Measurements from ENCODE around the gene MARCHF11.

Gene MARCHF11

DNA sequence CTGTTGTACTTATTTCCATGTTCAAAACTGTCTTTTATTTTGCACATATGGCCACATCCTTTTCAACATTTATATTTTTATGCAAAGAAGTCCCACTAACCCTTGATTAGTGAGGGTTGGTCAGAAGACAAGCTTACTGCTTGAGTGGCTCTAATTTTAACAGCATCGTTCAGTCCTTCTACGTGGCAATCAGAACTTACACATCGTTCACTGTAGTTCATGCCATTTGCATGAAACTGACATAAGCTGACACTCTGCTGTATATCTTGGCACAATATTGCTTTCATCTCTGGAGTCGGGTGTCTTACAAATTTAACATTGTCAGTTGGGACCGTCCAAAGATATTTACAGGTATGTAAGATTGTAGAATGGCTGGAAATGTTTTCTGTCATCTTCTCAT is 50.6 kb downstream of the MARCHF11 start:
- no peak for DNase-seq

DNA sequence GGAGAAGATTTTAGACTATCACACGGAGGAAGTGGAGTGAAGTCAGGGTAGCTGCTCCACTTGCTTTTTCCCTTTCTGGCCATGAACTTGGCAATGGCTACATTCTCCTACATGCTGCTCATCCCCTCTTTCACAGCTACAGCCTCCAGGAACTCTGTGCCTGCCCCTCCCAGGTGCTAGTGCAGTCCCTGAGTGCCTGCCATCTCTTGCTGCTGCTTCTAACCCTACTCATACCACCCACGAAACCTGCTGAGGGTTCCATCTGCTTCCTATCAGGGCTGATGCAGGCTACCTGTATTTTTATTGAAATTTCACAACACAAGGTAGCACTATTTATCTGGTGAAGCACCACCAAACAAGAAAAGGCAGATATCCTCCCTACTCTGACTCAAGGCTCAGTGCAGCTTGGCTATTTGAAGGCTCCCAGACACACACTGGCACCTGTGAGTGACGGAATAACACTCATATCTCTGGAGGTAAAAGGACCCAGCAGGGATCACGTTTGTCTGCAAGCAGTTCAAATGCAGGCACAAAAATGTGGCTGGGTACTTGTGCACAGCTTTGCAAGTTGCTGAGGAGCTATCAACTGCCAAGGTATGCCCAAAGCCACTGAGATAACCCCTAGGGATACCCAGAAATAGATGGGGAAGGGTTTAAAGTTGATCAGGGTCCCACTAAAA is 51.6 kb downstream of the MARCHF11 start:
- no peak for DNase-seq

DNA sequence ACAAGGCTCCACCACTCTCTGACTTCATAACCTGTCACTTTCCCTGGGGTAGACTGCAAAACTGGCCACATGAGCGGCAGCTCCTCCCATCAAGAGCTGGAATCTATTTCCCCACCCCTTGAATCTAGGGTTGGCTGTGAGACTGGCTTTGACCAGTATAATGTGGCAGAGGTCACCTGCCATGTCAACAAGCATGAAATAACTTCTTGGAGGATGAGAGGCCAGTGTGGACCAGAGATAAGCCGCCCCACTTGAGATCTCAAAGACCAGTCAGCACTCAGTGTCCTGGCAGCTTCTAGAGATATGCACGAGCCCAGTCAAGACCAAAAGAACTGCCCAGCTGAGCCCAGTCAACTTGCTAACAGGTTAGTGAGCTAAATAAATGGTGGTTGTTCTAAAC is 59.0 kb downstream of the MARCHF11 start:
- no peak for DNase-seq

DNA sequence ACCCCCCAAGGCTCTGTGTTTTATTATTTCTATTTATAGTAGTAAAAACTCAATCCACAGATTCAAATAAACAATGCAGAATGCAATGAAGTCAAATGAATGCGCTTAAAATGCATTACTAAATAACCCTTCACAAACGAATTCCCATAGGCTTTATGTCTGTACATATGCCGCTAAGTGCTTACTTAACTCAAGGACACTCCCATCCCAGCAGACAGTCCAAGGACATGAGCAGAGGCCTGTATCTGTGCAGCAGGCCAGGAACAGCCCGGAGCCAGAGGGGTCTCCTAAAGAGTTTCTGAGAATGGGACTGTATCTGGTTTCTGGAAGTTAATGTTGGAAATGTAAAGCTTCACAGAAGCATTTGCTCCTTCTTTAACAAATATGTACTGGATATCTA is 59.8 kb downstream of the MARCHF11 start:
- no peak for DNase-seq

DNA sequence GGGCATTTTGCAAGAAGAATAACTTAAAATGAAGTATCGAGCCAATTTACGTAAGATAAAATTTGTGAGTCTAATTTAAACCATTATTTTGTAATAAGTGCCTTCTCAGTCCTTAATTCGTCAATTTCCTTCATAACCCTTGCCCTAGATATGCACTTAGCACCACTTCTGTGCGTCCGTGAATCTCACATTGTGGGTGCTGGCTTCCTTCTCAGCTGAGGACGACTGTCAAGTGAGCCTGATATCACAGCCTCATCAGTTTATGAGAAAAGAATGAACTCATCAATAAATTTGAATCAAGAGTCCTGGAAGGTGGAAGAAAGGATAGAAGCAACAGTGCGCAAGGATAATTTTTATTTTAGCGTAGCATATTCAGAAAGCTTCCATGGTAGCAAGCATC is 64.5 kb downstream of the MARCHF11 start:
- no peak for DNase-seq

DNA sequence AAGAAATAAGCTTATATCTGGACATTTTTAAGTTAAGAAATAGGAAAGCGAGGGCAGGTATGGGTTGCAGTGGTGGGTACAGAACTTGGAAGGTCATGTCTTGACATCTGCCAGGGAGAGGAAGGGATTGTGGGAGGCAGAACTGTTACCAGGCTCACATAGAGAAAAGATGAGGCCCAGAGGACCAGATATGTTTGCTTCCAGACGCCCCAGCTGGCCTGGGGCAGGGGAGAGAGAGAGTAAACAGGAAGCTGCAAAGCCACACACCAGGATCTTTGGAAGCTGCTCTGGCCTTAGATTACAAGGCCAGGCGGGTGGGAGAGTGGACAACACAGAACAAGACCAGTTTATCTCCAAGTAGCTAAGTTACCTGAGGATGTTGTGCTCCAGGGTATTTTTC is 71.2 kb downstream of the MARCHF11 start:
- DNase-seq, result no peak

DNA sequence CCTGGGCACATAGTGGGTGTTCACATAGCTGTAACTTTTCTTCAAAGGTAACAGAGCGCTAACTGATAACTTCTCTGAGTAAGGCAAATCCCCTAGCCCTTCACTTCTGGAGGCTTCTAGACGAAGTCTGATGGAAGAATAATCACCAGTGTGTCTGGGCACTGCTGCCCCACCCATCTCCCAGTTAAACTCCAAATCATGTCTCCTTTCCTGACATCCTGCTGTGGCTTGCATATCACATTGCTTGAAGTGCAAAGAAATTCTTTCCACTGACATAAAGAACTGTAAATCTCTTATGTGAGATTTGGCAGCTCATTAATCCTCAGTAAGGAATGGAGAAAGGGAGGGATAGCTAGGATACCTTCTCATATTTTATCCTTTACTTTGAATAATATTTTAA is 74.6 kb downstream of the MARCHF11 start:
- DNase-seq, result no peak

DNA sequence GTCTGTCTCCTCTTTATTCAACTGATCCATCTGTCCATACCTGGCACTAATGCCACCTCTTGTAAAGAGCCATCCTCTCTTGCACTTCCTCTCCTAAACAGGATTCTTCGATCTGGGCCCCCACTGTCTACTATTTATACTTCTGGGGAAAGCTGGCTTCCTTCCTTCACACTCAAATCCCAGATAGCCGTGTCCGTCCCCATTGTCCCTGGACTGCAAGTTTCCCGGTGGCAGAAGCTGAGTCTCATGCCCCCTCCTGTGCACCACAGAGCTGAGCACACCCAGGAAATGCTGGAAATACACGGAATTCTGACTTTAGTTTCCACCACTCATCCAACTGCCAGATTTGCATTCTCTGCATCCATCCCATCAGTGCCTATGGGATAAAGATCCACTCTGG is 84.0 kb downstream of the MARCHF11 start:
- DNase-seq, result no peak

DNA sequence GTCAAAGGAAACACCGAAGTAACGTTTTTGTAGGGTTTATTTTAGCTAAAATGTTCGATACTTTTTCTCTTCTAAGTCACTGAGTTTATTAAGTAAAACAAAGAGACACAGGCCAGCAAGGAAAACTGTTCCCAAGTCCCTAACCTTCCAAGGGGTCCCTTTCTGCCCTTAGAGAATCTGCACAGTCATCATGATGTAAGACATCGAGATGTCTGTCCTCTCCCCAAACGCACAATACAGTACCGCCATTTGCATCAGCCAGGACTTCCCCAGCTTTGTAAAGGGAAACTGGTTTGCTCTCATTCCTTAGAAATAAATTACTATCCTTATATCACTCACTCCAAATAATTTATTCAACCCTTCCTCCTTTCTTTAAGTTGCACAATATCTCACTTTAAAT is 89.3 kb downstream of the MARCHF11 start:
- DNase-seq, result no peak

DNA sequence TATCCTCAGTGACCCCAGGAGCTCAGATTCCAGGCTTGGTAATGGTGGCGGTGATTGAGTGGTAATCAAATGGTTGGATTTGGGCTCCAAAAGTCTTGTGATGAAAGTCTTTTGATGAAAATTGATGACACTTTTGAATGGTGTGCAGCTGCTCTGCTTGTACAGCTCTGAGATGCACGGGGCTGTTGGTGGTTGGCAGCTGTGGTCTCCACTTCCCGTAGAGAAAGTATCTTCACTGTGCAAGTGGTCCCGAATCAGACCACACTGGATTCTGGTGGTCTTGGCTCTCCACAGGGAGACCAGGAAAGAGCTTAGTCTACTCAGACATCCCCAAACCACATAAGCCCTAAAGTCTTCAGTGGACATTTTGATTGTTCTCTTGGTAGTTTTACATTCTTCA is 96.6 kb downstream of the MARCHF11 start:
- no peak for DNase-seq

DNA sequence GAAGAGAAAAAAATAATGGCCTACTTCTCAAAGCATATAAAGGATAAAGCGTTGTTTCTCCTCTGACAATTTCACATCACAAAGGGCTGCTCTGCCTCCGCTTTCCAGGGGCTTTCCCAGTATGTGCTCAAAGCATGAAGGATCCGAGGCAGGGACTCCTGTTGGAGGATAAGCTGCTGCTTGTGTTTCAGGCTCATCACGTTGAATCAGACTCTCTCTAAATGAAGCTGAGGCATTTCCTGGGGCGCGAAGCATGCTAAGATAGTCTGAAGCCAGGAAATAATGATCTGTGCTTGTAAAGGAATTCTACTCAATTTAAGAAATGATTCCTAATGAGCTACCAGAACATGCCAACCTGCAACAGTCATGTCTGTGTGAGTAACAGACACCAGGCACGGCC is 97.5 kb downstream of the MARCHF11 start:
- DNase-seq, result no peak

DNA sequence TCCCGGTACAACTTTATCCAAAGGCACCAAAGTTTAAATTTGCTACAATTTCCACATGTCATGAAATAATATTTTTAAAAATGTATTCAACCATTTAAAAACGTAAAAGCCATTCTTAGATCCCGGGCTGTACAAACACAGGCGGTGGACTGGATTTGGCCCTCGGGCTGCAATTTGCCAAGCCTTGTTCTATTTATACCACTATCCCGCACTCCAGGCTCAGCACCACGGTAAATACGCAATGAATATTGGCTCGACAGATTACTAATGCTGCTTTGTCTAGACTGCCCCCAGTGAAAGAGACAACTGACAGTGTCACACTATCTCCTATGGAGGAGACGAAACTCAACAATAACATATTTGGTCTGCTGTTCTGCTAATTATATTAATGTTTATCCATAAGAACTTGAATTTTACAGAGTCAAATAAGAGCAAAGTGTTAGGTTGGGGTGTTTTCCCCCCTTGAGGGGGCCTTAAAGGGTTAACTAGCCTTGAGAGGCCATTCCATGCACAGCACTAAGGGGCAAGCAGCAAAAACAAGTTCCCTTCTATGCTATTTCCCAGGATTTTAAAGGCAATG is 98.1 kb downstream of the MARCHF11 start:
- DNase-seq, result no peak

DNA sequence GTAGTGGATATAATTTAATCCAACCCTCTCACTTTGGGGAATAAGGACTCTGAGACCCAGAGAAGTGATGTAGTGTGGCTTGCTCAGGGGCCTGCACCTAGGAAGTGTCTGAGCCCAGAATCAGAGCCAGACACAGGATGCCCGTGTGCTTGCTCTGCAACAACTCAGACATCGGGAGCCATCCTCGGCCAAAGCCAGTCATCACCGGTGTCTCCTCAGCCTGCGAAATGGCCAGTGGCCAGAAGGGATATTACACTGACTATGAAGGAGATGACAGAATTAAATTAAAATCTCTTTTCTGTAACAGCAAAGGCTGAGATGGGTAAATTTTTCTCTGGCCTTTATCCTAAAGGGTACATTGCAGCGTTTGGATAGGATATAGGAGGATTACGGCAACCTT is 102.9 kb downstream of the MARCHF11 start:
- DNase-seq, result no peak

DNA sequence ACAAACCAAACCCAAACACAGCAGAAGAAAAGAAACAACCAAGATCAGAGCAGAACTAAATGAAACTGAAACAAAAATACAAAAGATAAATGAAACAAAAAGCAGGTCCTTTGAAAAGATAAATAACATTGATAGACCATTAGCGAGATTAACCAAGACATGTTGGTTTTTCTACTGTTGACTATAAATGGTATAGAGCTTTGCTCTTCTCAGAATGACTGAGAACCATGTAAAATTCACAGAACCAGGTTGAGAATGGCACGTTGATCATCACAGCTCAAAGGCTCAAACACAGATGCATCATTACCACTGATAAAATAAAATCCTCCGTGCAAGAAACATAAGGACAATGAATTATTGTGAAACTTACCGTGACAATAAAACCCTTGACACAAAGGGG is 105.2 kb downstream of the MARCHF11 start:
- no peak for DNase-seq

DNA sequence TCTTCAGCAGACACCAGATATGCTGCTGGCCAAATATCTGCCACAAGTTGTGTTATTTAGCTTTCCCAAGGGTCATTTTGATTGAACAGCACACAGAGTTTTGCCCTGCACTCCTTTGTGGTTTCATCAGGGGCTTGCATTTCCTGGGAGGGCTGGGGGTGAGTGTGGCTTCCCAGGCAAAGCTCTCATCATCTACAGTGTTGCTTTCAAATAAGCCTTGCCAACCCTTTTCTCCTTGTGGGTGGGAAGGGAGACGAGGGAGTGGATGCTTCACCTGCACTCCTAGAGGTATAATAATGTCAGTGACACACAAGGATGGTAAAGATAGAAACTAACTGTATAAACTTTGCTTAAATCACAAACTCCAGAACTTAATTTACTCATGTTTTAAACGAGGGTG is 107.0 kb downstream of the MARCHF11 start:
- DNase-seq, result no peak

DNA sequence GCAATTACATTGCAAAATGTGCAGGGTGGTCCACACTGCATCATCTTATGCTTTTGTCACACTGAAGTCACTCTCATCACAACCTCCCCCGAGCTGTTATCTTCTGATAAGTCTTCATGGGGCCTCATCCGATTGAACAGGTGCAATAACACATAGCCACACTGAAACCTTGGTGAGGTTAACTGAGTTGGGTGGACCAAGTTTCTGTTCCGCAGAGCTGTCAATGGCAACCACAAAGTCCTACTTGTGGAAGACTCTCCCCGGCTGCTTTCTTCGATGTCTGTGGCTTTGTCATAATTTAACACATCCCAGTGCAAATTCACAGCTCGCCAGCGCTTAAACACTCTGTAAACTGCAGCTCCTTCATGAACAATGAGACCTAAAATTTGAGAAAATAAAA is 112.2 kb downstream of the MARCHF11 start:
- DNase-seq, result no peak

DNA sequence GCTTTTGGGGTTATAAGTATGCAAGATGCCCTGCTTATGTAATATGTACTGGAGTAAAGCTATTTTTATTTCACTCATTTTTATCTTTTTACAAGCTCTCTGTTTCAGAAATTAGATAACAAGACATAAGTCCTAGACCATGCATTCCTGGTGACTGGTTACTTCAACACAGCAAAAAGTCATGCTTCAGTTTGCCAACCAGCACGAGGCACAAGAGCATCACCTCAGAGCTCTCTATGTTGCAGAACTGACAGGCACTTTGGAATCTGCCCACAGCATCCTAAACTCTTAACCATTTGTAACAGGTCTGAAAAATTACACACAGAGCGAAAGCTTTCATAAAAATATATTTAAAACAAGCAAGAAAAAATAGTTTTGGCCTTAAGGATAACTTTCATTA is 112.8 kb downstream of the MARCHF11 start:
- DNase-seq, result no peak

DNA sequence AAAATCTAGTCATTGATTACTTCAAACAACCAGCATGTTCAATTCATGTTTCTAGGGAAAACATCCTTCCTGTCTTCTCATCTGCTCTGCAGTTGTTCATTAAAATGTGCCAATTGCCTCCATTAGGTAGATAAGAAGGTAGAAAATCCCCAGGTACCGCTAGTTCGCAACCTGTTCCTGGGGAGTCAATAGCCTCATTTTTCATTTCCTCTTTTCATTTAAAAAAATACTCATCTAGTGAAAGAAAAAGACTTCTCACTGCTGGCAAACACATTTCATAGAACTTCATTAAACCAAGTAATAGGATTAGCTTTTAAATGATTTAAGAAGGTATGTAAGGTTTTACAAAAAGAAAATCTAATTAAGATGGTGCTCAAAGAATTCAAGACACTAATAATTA is 113.3 kb downstream of the MARCHF11 start:
- DNase-seq, result no peak

DNA sequence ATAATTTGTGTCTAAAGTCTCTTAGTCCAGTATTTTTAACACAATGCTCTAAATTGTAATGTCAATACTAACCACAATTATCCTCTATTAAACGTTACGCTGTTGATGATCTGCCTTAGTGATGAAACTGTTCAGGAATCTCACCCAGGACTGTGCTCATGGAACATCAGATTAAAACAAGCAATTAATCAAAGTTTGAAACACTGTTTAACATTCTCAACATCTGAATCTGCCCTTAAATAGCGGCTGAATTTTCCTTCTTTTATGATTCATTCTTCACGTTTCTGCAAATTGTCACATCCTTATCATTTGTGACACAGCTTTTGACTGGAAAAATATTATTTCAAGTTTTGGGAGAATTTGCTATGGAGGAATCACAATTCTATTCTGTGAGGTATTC is 113.8 kb downstream of the MARCHF11 start:
- DNase-seq, result no peak

DNA sequence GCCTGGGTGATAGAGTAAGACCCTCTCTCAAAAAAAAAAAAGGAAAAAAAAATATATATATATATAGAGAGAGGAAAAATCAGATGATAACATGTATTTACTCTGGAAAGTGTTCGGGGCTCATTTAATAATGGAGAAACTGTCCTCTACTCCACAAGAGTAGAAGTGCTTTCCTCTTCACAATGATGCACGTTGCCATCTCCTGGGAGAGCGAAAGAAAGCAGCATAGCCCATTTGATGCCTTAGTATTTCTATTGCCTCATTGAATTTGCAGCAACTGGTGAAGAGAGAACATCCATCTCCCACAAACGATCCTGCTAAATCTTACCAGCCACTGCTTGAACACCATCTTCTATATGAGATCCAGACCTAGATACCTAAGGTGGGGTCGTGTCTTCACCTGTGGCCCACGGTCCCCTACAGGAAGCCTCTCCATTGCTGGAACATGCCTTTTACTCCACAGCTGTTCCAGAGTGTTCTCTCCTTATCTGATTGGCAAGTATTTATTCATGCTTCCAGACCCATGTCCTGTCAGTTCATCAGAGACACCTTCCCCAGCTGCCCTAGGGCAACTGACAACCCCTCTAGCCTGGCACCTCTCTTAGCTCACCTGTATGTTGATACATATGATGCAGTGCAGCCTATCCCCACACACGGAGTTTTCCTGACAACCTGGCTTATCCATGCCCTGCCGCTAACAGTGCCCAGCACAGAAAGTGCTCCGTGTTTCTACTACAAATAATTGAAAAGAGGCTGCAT is 115.3 kb downstream of the MARCHF11 start:
- no peak for DNase-seq

DNA sequence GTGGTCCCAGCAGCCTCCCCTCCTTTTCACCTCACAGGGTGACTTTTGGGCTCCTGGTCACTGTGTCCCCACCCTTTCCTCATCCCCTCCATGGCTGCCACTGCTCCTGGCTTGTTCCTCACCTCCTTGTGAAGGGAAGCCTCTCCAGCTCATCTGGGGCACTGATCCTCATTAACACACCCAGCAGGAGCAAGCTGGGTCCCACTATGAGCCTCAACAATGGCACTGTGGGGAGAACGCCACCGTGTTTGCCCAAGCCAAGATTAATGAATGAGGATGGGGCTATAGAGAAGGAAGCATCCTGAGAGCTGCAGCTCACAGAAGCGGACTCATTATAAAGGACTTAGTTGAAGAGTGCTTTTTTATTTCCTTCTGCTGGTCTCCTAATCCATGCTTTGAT is 118.4 kb downstream of the MARCHF11 start:
- DNase-seq, result no peak

DNA sequence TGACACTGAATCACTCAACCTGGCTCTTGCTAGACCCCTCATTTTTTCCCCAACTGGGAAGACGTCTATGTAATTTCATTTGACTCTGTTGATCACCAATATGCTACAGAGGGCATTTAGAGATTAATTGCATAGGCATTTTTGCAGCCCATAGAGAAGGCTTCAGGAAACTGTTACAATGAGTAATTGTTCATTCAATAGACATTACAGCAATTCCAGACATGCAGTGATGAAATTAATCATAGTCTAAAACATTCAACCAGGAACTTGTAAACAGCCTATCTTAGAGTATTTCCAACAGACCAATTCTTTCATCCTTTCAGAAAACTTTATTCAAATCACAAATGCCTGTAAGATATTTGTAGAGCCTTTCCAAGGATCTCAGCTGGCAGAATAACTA is 122.3 kb downstream of the MARCHF11 start:
- no peak for DNase-seq

DNA sequence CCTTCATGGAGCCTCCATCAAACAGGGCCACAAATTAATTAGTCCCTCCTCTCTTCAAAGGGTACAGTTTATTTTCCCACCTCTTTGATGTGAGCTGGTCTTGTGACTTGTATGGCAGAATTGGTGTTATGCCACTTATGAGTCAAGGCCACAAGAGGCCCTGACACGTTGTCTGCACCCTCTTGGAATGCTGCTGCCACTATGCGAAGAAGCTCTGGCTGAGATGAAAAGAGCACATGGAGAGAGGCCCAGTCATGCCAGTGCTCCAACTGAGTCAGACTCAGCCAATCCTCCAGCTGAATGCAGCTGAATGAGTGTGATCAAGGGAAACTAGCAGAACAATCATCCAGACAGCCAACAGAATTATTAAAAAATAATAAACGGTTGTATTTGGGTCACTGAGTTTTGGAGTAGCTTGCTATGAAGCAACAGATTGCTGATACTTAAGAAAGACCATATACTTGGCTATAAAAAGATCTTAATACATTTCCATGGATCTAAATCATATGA is 128.3 kb downstream of the MARCHF11 start:
- no peak for DNase-seq

DNA sequence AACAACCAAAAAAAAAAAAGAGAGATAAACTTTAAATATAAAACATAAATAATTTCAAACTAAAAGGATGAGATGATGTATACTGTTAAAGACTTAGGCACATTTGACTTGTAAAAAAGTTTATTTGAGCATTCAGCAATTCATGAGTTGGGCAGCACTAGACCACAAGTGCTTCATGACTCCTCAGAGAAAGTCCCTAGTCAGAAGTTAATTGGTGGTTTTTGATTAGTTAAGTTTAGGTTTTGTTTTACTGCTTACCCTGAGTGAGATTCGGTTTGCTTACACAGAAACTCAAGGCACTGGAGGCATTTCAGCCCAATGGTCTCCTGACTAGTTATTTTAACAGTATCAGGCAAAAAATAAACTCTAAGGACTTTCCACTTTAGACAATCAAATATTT is 129.2 kb downstream of the MARCHF11 start:
- DNase-seq, result no peak
